SJCRH30 (cell line): ENCODE results near the gene PLET1. TPM values are rescaled to one million over a fixed set of nuclear protein-coding genes. Genes with fewer than 3 reads are reported as not detected.

Experiments used
- DNase-seq, 2 experiments: peaks; one replicate each; pipeline ENCODE4 v3.0.0-alpha.2; 2015 to 2020
- H3K27ac ChIP-seq: fragments of 250-450 bp; sonication (Bioruptor Pico); 2 replicates; pipeline ENCODE4 v1.5.1; 2020; ENCODE audit warnings: mild to moderate bottlenecking, moderate library complexity
- H3K27me3 ChIP-seq: fragments of 250-450 bp; sonication (Bioruptor Pico); 2 replicates; pipeline ENCODE4 v1.5.1; 2020; ENCODE audit warnings: mild to moderate bottlenecking, moderate library complexity
- H3K36me3 ChIP-seq: fragments of 250-450 bp; sonication (Bioruptor Pico); 2 replicates; pipeline ENCODE4 v1.5.1; 2020; ENCODE audit warnings: mild to moderate bottlenecking, moderate library complexity
- H3K4me1 ChIP-seq: fragments of 250-450 bp; sonication (Bioruptor Pico); 2 replicates; pipeline ENCODE4 v1.5.1; 2020; ENCODE audit warnings: mild to moderate bottlenecking, moderate library complexity
- H3K4me3 ChIP-seq: fragments of 250-450 bp; sonication (Bioruptor Pico); 2 replicates; pipeline ENCODE4 v1.5.1; 2020; ENCODE audit warnings: mild to moderate bottlenecking, moderate library complexity
- H3K9me3 ChIP-seq: fragments of 250-450 bp; sonication (Bioruptor Pico); replicated peaks from 2 replicates; pipeline ENCODE4 v1.5.1; 2020; ENCODE audit warnings: mild to moderate bottlenecking, moderate library complexity
- total RNA-seq: library from RNA; depleted of rRNA; stranded (reverse); fragments of >200 nt; shearing (Covaris generic); gene quantifications from 2 replicates; pipeline ENCODE4 v1.2.3, GENCODE V29; 2014

The PLET1 gene
- total RNA-seq, 1 experiment from 2014 or later, result not detected

DNA sequence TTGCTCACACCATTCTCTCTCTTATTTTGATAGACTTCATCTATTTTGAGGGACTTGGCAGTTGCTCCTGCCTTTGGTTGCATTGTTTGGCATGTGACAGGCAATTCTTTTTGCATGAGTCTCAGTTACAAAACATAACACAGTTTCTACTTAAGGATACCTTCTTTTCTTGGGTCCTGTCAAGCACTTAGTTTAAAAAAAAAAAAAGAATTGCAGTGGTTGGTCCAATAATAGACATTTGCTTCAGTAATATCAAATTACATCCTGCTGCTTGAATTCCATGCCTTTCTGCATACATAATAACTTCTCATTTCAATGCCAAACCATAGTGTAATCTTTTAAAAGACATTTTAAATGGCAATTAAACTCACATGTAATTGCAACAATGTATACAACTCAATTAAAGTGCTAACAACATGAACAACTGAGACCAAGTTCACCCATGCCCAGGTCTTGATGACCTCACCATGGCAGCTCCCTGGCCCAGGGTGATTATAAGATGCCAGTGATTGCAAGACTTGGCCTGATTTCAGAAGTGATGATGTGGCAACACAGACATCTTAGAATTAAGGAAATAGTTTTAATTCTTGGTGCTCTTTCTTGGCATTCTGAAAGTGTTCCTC, 32.2 kb upstream of the PLET1 start:
- Histone ChIP-seq H3K27me3 (no peaks in the 10 kb centered on the region), H3K9me3 (no peaks in the 10 kb centered on the region), H3K4me1 (peaks cover 16% of the 10 kb centered on the region), H3K27ac (no peak overlapping the region), H3K4me3 (no peak overlapping the region), H3K36me3 (no peaks in the 10 kb centered on the region)
- DNase-seq, result no peak

GRCh38 chr11:112292188-112292587, 31.5 kb upstream of the PLET1 start:
- H3K9me3 ChIP-seq, result no peaks in the 10 kb centered on the region
- H3K4me1 ChIP-seq, result peaks cover 16% of the 10 kb centered on the region
- H3K4me3 ChIP-seq, result no peak overlapping the region
- H3K27me3 ChIP-seq, result no peaks in the 10 kb centered on the region
- H3K36me3 ChIP-seq, result no peaks in the 10 kb centered on the region
- no peak for DNase-seq
- H3K27ac ChIP-seq, result no peak overlapping the region

DNA sequence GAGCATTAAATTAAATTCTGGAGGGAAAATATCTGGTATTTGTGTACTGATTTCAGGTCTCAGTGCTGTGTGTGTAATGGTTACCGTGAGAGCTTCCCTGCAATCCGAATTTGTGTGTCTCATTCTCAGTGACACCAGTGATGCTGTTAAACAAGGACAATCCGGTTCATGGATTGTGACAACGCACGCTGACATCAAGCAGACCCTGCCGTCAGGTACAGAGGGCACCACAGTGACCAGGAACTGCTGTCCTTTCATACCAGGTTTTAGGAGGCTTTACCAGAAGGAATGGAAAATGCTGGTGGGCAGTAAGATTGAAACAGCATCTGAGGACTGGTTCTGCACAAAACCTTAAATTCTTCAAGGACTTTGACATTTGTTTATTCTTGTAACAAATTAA, 30.5 kb upstream of the PLET1 start:
- no peak for DNase-seq
- Histone ChIP-seq H3K4me1 (peaks cover 16% of the 10 kb centered on the region), H3K4me3 (no peak overlapping the region)

GRCh38 chr11:112290493-112290850, 29.8 kb upstream of the PLET1 start:
- Histone ChIP-seq H3K4me1 (peaks cover 16% of the 10 kb centered on the region), H3K27ac (no peak overlapping the region), H3K36me3 (no peaks in the 10 kb centered on the region), H3K27me3 (no peaks in the 10 kb centered on the region), H3K9me3 (no peaks in the 10 kb centered on the region), H3K4me3 (peak overlapping the region; percentile 61)
- no peak for DNase-seq

More for the DNA sequence above, 30.5 kb upstream of the PLET1 start:
- no peaks in the 10 kb centered on the region for H3K27me3 ChIP-seq
- H3K27ac ChIP-seq, result no peak overlapping the region
- no peaks in the 10 kb centered on the region for H3K9me3 ChIP-seq
- H3K36me3 ChIP-seq, result no peaks in the 10 kb centered on the region

- peak; percentile 69 to 70 for DNase-seq
- Histone ChIP-seq H3K27ac (no peak overlapping the region), H3K4me1 (peaks cover 16% of the 10 kb centered on the region), H3K9me3 (no peaks in the 10 kb centered on the region), H3K27me3 (no peaks in the 10 kb centered on the region), H3K4me3 (peak overlapping the region; percentile 61), H3K36me3 (no peaks in the 10 kb centered on the region)
These were observed 29.2 kb upstream of the PLET1 start for GRCh38 chr11:112289588-112290492.

GRCh38 chr11:112288021-112288420, 27.4 kb upstream of the PLET1 start:
- Histone ChIP-seq H3K9me3 (no peaks in the 10 kb centered on the region), H3K4me3 (no peak overlapping the region), H3K4me1 (peaks cover 6% of the 10 kb centered on the region), H3K27me3 (no peaks in the 10 kb centered on the region), H3K27ac (no peak overlapping the region), H3K36me3 (no peaks in the 10 kb centered on the region)
- DNase-seq, result no peak

DNA sequence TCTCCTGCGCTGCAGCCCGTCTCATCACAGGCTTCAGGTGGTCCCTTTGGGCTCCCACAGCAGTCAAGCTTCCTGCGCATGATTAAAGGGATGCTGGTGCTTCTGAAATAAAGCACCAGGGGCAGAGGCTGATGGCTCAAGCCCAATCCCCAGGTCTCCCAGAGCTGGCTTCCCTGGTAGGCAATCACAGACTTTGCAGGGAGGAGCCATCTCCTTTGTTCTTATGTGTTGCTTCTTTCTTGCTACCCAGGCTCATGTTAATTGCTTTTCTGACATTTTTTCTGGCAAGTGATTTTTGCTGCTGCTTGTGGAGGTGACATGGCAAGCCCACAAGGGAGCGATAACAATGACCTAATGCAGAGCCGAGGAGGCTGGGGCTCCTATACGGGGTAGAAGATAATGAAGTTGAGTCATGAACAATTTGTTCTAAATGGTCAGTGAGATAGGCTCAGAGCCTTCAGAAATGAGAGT, 25.2 kb upstream of the PLET1 start:
- Histone ChIP-seq H3K36me3 (no peaks in the 10 kb centered on the region), H3K4me3 (no peak overlapping the region), H3K9me3 (no peaks in the 10 kb centered on the region), H3K4me1 (no peaks in the 10 kb centered on the region), H3K27ac (no peak overlapping the region), H3K27me3 (no peaks in the 10 kb centered on the region)
- no peak for DNase-seq

- Histone ChIP-seq H3K36me3 (no peaks in the 10 kb centered on the region), H3K4me3 (no peak overlapping the region), H3K4me1 (peaks cover 3% of the 10 kb centered on the region; the same call in 1 of the 2 replicates), H3K9me3 (no peaks in the 10 kb centered on the region), H3K27ac (no peak overlapping the region), H3K27me3 (no peaks in the 10 kb centered on the region)
- no peak for DNase-seq
These were observed 21.1 kb upstream of the PLET1 start for GRCh38 chr11:112281726-112282125.

- no peaks in the 10 kb centered on the region for H3K27me3 ChIP-seq
- peak; percentile 65 to 81 for DNase-seq
- no peak overlapping the region for H3K27ac ChIP-seq
- H3K9me3 ChIP-seq, result no peaks in the 10 kb centered on the region
- peaks cover 3% of the 10 kb centered on the region; the same call in 1 of the 2 replicates for H3K4me1 ChIP-seq
- H3K4me3 ChIP-seq, result peak overlapping the region; percentile 37
- H3K36me3 ChIP-seq, result no peaks in the 10 kb centered on the region
These were observed 19.8 kb upstream of the PLET1 start for GRCh38 chr11:112280268-112281126.

GRCh38 chr11:112279901-112280267, 19.2 kb upstream of the PLET1 start:
- Histone ChIP-seq H3K4me1 (peaks cover 3% of the 10 kb centered on the region; the same call in 1 of the 2 replicates), H3K27ac (no peak overlapping the region)

GRCh38 chr11:112278803-112279202, 18.1 kb upstream of the PLET1 start:
- H3K4me3 ChIP-seq, result no peak overlapping the region
- no peaks in the 10 kb centered on the region for H3K9me3 ChIP-seq
- DNase-seq, result no peak
- H3K27me3 ChIP-seq, result no peaks in the 10 kb centered on the region
- H3K36me3 ChIP-seq, result no peaks in the 10 kb centered on the region
- H3K4me1 ChIP-seq, result peaks cover 3% of the 10 kb centered on the region; the same call in 1 of the 2 replicates
- H3K27ac ChIP-seq, result no peak overlapping the region

More at GRCh38 chr11:112279901-112280267, 19.2 kb upstream of the PLET1 start:
- H3K36me3 ChIP-seq, result no peaks in the 10 kb centered on the region
- peak overlapping the region; percentile 37 for H3K4me3 ChIP-seq
- H3K27me3 ChIP-seq, result no peaks in the 10 kb centered on the region
- H3K9me3 ChIP-seq, result no peaks in the 10 kb centered on the region
- peak; percentile 58 to 72 for DNase-seq

DNA sequence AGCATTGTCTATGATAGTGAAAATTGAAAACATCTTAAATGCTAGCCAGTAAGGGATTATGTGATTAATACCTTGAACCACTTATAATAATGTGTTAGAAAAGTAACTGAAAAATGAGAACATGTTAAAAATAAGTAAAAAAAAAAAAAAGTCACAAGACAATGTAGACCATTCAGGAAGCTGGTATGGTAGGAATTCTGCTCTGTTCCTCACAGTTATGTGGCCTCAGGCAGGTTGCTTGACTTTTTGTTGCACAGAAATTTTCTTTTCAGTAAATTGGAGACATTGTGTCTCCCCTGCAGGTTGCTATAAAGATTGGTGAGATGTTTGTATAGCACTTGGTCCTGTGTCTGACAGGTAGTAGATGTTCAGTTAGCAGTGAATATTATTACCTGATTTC, 17.3 kb upstream of the PLET1 start:
- Histone ChIP-seq H3K4me1 (peaks cover 3% of the 10 kb centered on the region; the same call in 1 of the 2 replicates), H3K4me3 (no peak overlapping the region), H3K36me3 (no peaks in the 10 kb centered on the region), H3K9me3 (no peaks in the 10 kb centered on the region), H3K27me3 (no peaks in the 10 kb centered on the region), H3K27ac (no peak overlapping the region)
- no peak for DNase-seq

DNA sequence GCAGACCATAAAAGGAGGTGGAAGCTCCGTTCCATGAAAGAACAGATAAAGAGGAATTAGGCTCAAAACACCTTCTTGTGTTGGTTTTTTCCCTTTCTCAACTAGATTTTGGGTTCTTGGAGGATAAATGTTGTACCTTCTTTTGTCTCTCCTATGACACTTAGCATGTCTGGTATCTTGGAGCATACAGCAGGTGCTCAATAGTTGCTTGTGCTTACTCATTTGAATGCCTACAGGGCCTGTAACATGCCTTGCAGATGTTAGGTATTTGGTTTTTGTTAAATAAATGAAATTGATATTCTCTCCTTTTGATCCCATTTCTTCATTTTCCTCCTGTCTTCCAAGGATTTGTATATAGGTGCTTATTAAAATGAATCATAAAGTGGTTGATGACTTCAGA, 16.4 kb upstream of the PLET1 start:
- H3K9me3 ChIP-seq, result no peaks in the 10 kb centered on the region
- H3K36me3 ChIP-seq, result no peaks in the 10 kb centered on the region
- DNase-seq, result no peak
- H3K4me1 ChIP-seq, result peaks cover 3% of the 10 kb centered on the region; the same call in 1 of the 2 replicates
- no peak overlapping the region for H3K27ac ChIP-seq
- no peaks in the 10 kb centered on the region for H3K27me3 ChIP-seq
- no peak overlapping the region for H3K4me3 ChIP-seq

DNA sequence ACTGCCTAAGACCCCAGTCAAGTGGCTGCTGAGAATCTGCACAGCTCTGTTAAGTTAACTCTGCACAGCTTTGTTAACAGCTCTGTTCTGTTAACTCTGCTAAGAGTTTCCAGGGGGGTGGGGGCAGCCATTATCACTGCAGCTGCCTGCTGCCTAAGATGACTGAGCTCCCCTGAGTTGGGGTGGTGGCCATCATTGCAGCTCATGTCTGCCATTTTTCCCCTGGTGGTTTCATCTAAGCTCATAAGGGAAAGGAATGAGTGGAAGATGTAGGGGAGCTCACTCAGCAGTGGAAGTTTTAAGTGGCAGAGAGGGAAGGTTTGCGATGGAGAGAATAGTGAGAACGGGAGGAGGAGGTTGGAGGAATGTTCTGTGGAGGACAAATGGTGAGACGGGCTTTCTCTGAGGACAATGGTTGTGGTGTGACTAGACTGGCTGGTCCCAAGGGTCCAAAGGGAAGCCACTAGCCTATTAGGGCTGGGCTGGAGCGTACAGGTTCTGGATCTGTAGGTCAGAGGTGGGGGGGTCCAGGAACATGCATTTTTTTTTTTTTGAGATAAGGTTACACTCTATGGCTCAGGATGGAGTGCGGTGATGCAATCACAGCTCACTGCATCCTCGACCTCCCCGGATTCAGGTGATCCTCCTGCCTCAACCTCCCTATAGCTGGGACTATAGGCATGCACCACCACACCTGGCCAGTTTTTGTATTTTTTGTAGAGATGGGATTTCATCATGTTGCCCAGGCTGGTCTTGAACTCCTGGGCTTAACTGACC, 13.5 kb upstream of the PLET1 start:
- no peak overlapping the region for H3K27ac ChIP-seq
- H3K4me1 ChIP-seq, result no peaks in the 10 kb centered on the region

More for the DNA sequence above, 13.5 kb upstream of the PLET1 start:
- no peaks in the 10 kb centered on the region for H3K36me3 ChIP-seq
- no peaks in the 10 kb centered on the region for H3K27me3 ChIP-seq
- no peaks in the 10 kb centered on the region for H3K9me3 ChIP-seq
- no peak for DNase-seq
- H3K4me3 ChIP-seq, result no peak overlapping the region
